Mammary epithelial cell (primary cell): Measurements from ENCODE around the gene CDKN2AIPNL.

Source experiments
- EZH2 ChIP-seq: IDR thresholded peaks from 2 replicates; pipeline ENCODE4 v1.6.1; 2012; ENCODE audit warnings: low read length, inconsistent platforms, borderline replicate concordance
- TF ChIP-seq, protein P1 (sequence below), 2 donors: IDR thresholded peaks in 1 of 2; conservative IDR thresholded peaks in 1 of 2; 2 replicates each; pipeline ENCODE4 v1.5.1; 2011 to 2012; ENCODE audit warnings: inconsistent platforms in 2 of 2, low read length in 2 of 2, mild to moderate bottlenecking in 2 of 2, control low read depth in 1 of 2, low read depth in 1 of 2; ENCODE audit not compliant: insufficient read depth in 1 of 2; ENCODE audit errors: extremely low read depth in 1 of 2

DNA sequence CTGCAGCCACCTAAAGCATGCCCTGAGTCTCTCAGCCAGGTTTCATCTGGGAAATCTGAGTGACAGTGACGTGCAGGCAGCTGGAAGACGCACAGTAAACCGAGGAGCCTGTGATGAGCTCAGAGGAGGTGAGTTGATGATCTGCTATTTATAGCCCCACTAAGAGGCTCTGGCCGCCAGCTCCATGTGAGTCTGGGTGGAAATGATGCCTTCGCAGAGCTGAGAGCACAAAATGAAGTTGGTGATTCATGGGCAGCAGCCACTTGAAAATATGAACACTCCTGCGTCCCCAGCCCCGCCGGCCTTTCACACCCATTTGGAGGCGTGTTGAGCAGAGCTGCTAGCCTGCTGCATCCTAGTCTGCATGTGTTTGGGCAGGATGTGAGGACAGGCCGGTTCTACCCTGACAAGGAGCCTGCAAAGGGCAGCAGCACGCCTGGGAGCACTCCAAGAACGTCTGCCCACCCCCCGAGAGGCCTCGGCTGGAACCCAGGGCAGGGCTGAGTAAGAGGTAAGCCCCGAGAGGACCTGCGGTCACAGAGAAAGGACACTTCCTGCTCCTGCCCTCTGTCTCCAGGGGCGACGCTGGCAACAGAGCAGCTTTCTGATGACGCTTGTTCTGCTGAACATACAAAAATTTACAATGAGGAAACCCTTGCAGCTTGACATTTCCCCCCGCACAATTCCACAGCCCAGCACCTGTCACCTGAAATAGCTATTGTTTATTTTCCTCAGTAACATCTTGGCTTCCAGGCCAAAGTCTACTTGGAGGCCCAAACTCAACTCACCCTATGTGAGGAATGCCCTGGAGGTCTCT, 25.1 kb upstream of the CDKN2AIPNL start:
- TF ChIP-seq, protein P1, sequence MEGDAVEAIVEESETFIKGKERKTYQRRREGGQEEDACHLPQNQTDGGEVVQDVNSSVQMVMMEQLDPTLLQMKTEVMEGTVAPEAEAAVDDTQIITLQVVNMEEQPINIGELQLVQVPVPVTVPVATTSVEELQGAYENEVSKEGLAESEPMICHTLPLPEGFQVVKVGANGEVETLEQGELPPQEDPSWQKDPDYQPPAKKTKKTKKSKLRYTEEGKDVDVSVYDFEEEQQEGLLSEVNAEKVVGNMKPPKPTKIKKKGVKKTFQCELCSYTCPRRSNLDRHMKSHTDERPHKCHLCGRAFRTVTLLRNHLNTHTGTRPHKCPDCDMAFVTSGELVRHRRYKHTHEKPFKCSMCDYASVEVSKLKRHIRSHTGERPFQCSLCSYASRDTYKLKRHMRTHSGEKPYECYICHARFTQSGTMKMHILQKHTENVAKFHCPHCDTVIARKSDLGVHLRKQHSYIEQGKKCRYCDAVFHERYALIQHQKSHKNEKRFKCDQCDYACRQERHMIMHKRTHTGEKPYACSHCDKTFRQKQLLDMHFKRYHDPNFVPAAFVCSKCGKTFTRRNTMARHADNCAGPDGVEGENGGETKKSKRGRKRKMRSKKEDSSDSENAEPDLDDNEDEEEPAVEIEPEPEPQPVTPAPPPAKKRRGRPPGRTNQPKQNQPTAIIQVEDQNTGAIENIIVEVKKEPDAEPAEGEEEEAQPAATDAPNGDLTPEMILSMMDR (conservative IDR thresholded peaks at IDR 0.05 in 1 of 2, IDR thresholded peaks at IDR 0.05 in 1 of 2; ENCODE audit: extremely low read depth in 1 of 2, insufficient read depth in 1 of 2, low read depth in 1 of 2, low read length in 2 of 2), result no peak
- no peak for TF ChIP-seq EZH2
